ENCODE measurements around the gene MTG2.
A peak's percentile ranks its signal among the peaks of the same experiment; 100 is the strongest.

MTG2 gene

GRCh38 chr20:62239278-62239879 is 56.6 kb downstream of the MTG2 start:
- no peak for DNase-seq
- no peak for TF ChIP-seq EZH2 (optimal IDR thresholded peaks at IDR 0.05; ENCODE audit: low read depth, low read length)
- TF ChIP-seq CTCF (IDR thresholded peaks at IDR 0.05; ENCODE audit: low read length) = no peak
- no peak for TF ChIP-seq EZH2phosphoT487 (IDR thresholded peaks at IDR 0.05; ENCODE audit: low read length)
- Histone ChIP-seq H3K4me3 (ENCODE audit: low read length) (peak overlapping the region; percentile 83), H3K79me2 (ENCODE audit: low read length) (peaks cover 54% of the 10 kb centered on the region), H3K36me3 (replicated peaks; ENCODE audit: insufficient read depth, low read length) (no peaks in the 10 kb centered on the region), H3K9me2 (replicated peaks; ENCODE audit: insufficient read depth, low read length) (no peaks in the 10 kb centered on the region), H4K20me1 (ENCODE audit: insufficient read depth, low read length) (no peaks in the 10 kb centered on the region), H3K9me3 (replicated peaks; ENCODE audit: insufficient read depth, low read length) (no peaks in the 10 kb centered on the region), H3K4me2 (ENCODE audit: low read depth, low read length) (peak overlapping the region; percentile 73), H2AFZ (ENCODE audit: low read length) (peak overlapping the region; percentile 48; the same call in 1 of the 2 replicates), H3K27me3 (replicated peaks; ENCODE audit: insufficient read depth, low read length) (peaks cover 20% of the 10 kb centered on the region), H3K4me1 (ENCODE audit: low read length) (peaks cover 9% of the 10 kb centered on the region; the same call in 1 of the 2 replicates), H3K9ac (ENCODE audit: low read length) (peak overlapping the region; percentile 72), H3K27ac (ENCODE audit: low read length) (no peak overlapping the region), H3F3A (ENCODE audit: insufficient read depth, low read length) (no peaks in the 10 kb centered on the region)

- Histone ChIP-seq H2AFZ (ENCODE audit: low read length) (no peak overlapping the region), H3K36me3 (replicated peaks; ENCODE audit: insufficient read depth, low read length) (no peaks in the 10 kb centered on the region), H3K9me2 (replicated peaks; ENCODE audit: insufficient read depth, low read length) (no peaks in the 10 kb centered on the region), H3K79me2 (ENCODE audit: low read length) (peaks cover 61% of the 10 kb centered on the region), H3K27me3 (replicated peaks; ENCODE audit: insufficient read depth, low read length) (peaks cover 12% of the 10 kb centered on the region), H3K4me1 (ENCODE audit: low read length) (peaks cover 9% of the 10 kb centered on the region; the same call in 1 of the 2 replicates), H3K9me3 (replicated peaks; ENCODE audit: insufficient read depth, low read length) (no peaks in the 10 kb centered on the region), H3K9ac (ENCODE audit: low read length) (no peak overlapping the region), H3K4me3 (ENCODE audit: low read length) (no peak overlapping the region), H3K27ac (ENCODE audit: low read length) (no peak overlapping the region), H3K4me2 (ENCODE audit: low read depth, low read length) (no peak overlapping the region), H3F3A (ENCODE audit: insufficient read depth, low read length) (no peaks in the 10 kb centered on the region), H4K20me1 (ENCODE audit: insufficient read depth, low read length) (no peaks in the 10 kb centered on the region)
- no peak for DNase-seq
- TF ChIP-seq CTCF (IDR thresholded peaks at IDR 0.05; ENCODE audit: low read length) (no peak), EZH2phosphoT487 (IDR thresholded peaks at IDR 0.05; ENCODE audit: low read length) (no peak), EZH2 (optimal IDR thresholded peaks at IDR 0.05; ENCODE audit: low read depth, low read length) (no peak)
Measured at GRCh38 chr20:62240020-62240685, 57.3 kb downstream of the MTG2 start.

DNA sequence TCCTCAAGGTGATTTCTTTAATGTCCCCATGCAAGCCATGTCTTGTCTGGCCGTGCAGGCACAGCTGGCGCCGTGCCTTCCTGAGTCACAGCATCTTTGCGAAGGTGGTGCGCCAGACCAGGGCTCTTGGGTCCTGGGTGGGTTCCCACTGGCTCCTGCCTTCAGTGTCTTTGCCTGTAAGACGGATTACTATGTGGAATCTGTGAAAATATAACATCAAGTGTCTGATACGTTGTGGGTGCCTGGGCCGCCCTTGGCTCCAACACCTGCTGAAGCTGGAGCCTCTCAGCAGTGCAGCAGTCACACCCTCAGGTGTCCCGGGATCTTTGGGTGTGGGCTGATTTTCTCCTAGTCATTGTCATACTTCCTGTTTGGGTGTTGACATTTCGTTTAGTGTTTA is 58.7 kb downstream of the MTG2 start:
- H3K36me3 ChIP-seq (replicated peaks; ENCODE audit: insufficient read depth, low read length) = no peaks in the 10 kb centered on the region
- H3K27me3 ChIP-seq (replicated peaks; ENCODE audit: insufficient read depth, low read length) = no peaks in the 10 kb centered on the region
- H3K79me2 ChIP-seq (ENCODE audit: low read length) = peaks cover 74% of the 10 kb centered on the region
- H3K4me1 ChIP-seq (ENCODE audit: low read length) = peaks cover 9% of the 10 kb centered on the region; the same call in 1 of the 2 replicates
- no peak overlapping the region for H3K27ac ChIP-seq (ENCODE audit: low read length)
- no peak overlapping the region for H3K4me2 ChIP-seq (ENCODE audit: low read depth, low read length)
- H3F3A ChIP-seq (ENCODE audit: insufficient read depth, low read length) = no peaks in the 10 kb centered on the region
- H3K9ac ChIP-seq (ENCODE audit: low read length) = no peak overlapping the region
- H4K20me1 ChIP-seq (ENCODE audit: insufficient read depth, low read length) = no peaks in the 10 kb centered on the region
- no peak overlapping the region for H2AFZ ChIP-seq (ENCODE audit: low read length)
- no peaks in the 10 kb centered on the region for H3K9me2 ChIP-seq (replicated peaks; ENCODE audit: insufficient read depth, low read length)
- no peak for DNase-seq
- TF ChIP-seq EZH2 (optimal IDR thresholded peaks at IDR 0.05; ENCODE audit: low read depth, low read length) (no peak), EZH2phosphoT487 (IDR thresholded peaks at IDR 0.05; ENCODE audit: low read length) (no peak), CTCF (IDR thresholded peaks at IDR 0.05; ENCODE audit: low read length) (no peak)
- no peaks in the 10 kb centered on the region for H3K9me3 ChIP-seq (replicated peaks; ENCODE audit: insufficient read depth, low read length)
- no peak overlapping the region for H3K4me3 ChIP-seq (ENCODE audit: low read length)

All from MM.1S (cell line).